Measurements from ENCODE around the gene NOTUM.

DNA sequence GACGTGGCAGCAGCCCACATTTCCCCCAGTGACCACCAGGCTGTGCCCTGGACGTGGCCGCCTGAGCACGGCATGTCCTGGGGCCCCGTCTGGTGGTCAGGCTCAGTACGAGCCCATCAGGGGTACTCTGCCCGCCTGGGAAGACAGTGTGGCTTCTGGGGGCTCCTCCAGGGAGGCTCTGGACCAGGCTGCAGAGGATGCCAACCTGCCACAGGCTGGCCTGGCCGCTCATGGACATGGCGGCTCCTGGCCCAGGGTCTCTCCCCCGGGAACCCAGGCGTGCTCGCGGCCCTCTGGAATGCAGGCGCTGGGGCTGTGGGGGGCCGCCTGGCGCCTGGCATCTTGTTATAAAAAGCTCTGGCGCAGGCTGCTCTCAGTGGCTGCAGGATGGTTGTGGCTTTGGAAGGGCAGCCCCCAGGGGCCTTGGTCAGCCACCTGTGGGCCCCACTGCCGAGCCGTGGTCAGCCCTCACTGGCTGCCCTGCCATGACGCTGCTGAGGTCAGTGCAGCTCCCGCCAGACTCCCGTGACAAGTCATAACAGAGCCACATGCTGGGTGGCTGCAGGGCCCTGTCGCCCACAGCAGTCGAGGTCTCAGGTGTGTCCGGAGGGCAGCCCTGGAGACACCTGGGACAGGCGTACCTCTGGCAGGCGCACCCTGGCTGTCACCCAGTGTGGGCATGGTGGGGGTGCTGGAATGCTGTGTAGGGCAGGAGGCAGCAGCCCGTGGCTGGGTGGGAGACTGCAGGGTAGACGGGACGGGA, 46.7 kb upstream of the NOTUM start:
- TF ChIP-seq EZH2 (IDR thresholded peaks at IDR 0.05; ENCODE audit: low read depth, unreplicated experiment) (no peak), CREB1 (CRISPR knock-in tag; IDR thresholded peaks at IDR 0.05; ENCODE audit: low read depth) (no peak), NANOG (IDR thresholded peaks at IDR 0.05; ENCODE audit: borderline replicate concordance) (no peak), POLR2AphosphoS5 (IDR thresholded peaks at IDR 0.05; ENCODE audit: low read depth) (no peak), EZH2phosphoT487 (IDR thresholded peaks at IDR 0.05; ENCODE audit: unreplicated experiment) (no peak)
- TF ChIP-seq, protein P1, sequence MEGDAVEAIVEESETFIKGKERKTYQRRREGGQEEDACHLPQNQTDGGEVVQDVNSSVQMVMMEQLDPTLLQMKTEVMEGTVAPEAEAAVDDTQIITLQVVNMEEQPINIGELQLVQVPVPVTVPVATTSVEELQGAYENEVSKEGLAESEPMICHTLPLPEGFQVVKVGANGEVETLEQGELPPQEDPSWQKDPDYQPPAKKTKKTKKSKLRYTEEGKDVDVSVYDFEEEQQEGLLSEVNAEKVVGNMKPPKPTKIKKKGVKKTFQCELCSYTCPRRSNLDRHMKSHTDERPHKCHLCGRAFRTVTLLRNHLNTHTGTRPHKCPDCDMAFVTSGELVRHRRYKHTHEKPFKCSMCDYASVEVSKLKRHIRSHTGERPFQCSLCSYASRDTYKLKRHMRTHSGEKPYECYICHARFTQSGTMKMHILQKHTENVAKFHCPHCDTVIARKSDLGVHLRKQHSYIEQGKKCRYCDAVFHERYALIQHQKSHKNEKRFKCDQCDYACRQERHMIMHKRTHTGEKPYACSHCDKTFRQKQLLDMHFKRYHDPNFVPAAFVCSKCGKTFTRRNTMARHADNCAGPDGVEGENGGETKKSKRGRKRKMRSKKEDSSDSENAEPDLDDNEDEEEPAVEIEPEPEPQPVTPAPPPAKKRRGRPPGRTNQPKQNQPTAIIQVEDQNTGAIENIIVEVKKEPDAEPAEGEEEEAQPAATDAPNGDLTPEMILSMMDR (conservative IDR thresholded peaks at IDR 0.05; ENCODE audit: low read depth in 2 of 2): peak in 1 of 2 experiments; percentile 31; a peak in 1 of 4 replicates
- TF ChIP-seq, protein P2, sequence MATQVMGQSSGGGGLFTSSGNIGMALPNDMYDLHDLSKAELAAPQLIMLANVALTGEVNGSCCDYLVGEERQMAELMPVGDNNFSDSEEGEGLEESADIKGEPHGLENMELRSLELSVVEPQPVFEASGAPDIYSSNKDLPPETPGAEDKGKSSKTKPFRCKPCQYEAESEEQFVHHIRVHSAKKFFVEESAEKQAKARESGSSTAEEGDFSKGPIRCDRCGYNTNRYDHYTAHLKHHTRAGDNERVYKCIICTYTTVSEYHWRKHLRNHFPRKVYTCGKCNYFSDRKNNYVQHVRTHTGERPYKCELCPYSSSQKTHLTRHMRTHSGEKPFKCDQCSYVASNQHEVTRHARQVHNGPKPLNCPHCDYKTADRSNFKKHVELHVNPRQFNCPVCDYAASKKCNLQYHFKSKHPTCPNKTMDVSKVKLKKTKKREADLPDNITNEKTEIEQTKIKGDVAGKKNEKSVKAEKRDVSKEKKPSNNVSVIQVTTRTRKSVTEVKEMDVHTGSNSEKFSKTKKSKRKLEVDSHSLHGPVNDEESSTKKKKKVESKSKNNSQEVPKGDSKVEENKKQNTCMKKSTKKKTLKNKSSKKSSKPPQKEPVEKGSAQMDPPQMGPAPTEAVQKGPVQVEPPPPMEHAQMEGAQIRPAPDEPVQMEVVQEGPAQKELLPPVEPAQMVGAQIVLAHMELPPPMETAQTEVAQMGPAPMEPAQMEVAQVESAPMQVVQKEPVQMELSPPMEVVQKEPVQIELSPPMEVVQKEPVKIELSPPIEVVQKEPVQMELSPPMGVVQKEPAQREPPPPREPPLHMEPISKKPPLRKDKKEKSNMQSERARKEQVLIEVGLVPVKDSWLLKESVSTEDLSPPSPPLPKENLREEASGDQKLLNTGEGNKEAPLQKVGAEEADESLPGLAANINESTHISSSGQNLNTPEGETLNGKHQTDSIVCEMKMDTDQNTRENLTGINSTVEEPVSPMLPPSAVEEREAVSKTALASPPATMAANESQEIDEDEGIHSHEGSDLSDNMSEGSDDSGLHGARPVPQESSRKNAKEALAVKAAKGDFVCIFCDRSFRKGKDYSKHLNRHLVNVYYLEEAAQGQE (IDR thresholded peaks at IDR 0.05; ENCODE audit: unreplicated experiment): no peak

Data from GM23338 (cell line).